Measurements from ENCODE around the gene VRK2.

- TF ChIP-seq CTCF (IDR thresholded peaks at IDR 0.05) (no peak), OVOL2 (CRISPR knock-in tag; IDR thresholded peaks at IDR 0.05; ENCODE audit: borderline replicate concordance) (no peak), NFYB (CRISPR knock-in tag; conservative IDR thresholded peaks at IDR 0.05; ENCODE audit: low read depth) (no peak), ZNF281 (CRISPR knock-in tag; IDR thresholded peaks at IDR 0.05) (no peak), IRF1 (CRISPR knock-in tag; IDR thresholded peaks at IDR 0.05) (no peak), FOXK1 (CRISPR knock-in tag; IDR thresholded peaks at IDR 0.05) (no peak), IRF2 (CRISPR knock-in tag; IDR thresholded peaks at IDR 0.05; ENCODE audit: borderline replicate concordance, low read depth) (no peak), GRHL2 (CRISPR knock-in tag; IDR thresholded peaks at IDR 0.05; ENCODE audit: insufficient replicate concordance, severe bottlenecking) (no peak), ZNF512 (CRISPR knock-in tag; IDR thresholded peaks at IDR 0.05; ENCODE audit: borderline replicate concordance) (no peak)
These were observed 21.3 kb upstream of the VRK2 start for GRCh38 chr2:58025150-58025933.
